Activated T-helper 1 cell treated with anti-CD3 and anti-CD28 coated beads, Interleukin-12 subunit alpha, Interleukin-12 subunit beta, Interleukin-2, Interleukin-4 antibody, amounts not matched to agents 30 ng/mL and 10 ng/mL and 1 ng/mL, durations not matched to agents 14 hours and 24 hours and 36 hours (primary cell): ENCODE data around the gene MARCKSL1. TPM values are rescaled to one million over a fixed set of nuclear protein-coding genes. Genes with fewer than 3 reads are reported as not detected.
"Not testable (repeated sequence)": the region's sequence is repeated elsewhere in the genome, so short reads cannot be mapped to it uniquely, and the experiment has no call there.

Experiments
- DNase-seq: peaks from one replicate; pipeline ENCODE4 v3.0.0; 2021; ENCODE audit warnings: low spot score
- H3K27ac Mint-ChIP-seq: one replicate; pipeline ENCODE4 v1.8.0; 2021; ENCODE audit warnings: mild to moderate bottlenecking, mixed read lengths
- H3K27me3 Mint-ChIP-seq: one replicate; pipeline ENCODE4 v1.8.0; 2022; ENCODE audit warnings: mild to moderate bottlenecking, moderate library complexity, mixed read lengths; ENCODE audit not compliant: insufficient read depth
- H3K36me3 Mint-ChIP-seq: one replicate; pipeline ENCODE4 v1.8.0; 2021; ENCODE audit warnings: low read depth, mixed read lengths
- H3K4me1 Mint-ChIP-seq: one replicate; pipeline ENCODE4 v1.8.0; 2021; ENCODE audit warnings: low read depth, mixed read lengths
- H3K4me3 Mint-ChIP-seq: one replicate; pipeline ENCODE4 v1.8.0; 2021; ENCODE audit warnings: mild to moderate bottlenecking, moderate library complexity, mixed read lengths
- H3K9me3 Mint-ChIP-seq: one replicate; pipeline ENCODE4 v1.8.0; 2021; ENCODE audit warnings: mixed read lengths
- intact Hi-C: fragments of 100-400 bp; cut with micrococcal nuclease; formaldehyde crosslinking; loops from one replicate; pipeline ENCODE4 v1.15.1; 2024
- total RNA-seq: library from RNA; stranded (reverse); gene quantifications from 2 replicates; pipeline ENCODE4 v1.2.3, GENCODE V29; 2022

MARCKSL1 gene
- total RNA-seq, 1 donor from 2014 or later = 31.6 TPM

- Mint-ChIP-seq H3K27ac (no peak overlapping the region), H3K36me3 (peaks cover 24% of the 10 kb centered on the region), H3K4me1 (peaks cover 17% of the 10 kb centered on the region), H3K9me3 (no peaks in the 10 kb centered on the region), H3K27me3 (peaks cover 6% of the 10 kb centered on the region), H3K4me3 (no peak overlapping the region)
- no peak for DNase-seq
- intact Hi-C loops = no loop called here
Observed at GRCh38 chr1:32361674-32362473, 25.8 kb upstream of the MARCKSL1 start.

- no peak overlapping the region for H3K27ac Mint-ChIP-seq
- no peak overlapping the region for H3K4me3 Mint-ChIP-seq
- peaks cover 6% of the 10 kb centered on the region for H3K27me3 Mint-ChIP-seq
- intact Hi-C loops = no loop called here
- H3K4me1 Mint-ChIP-seq = peaks cover 17% of the 10 kb centered on the region
- DNase-seq = no peak
- H3K9me3 Mint-ChIP-seq = no peaks in the 10 kb centered on the region
- peaks cover 24% of the 10 kb centered on the region for H3K36me3 Mint-ChIP-seq
Observed at GRCh38 chr1:32361308-32361673, 25.3 kb upstream of the MARCKSL1 start.

- intact Hi-C loops = no loop called here
- Mint-ChIP-seq H3K36me3 (peaks cover 17% of the 10 kb centered on the region), H3K9me3 (no peaks in the 10 kb centered on the region), H3K27ac (no peak overlapping the region), H3K27me3 (peaks cover 6% of the 10 kb centered on the region), H3K4me3 (no peak overlapping the region), H3K4me1 (peaks cover 23% of the 10 kb centered on the region)
- DNase-seq = no peak
Observed at GRCh38 chr1:32358435-32358834, 22.4 kb upstream of the MARCKSL1 start.

- DNase-seq = no peak
- H3K27me3 Mint-ChIP-seq = peaks cover 6% of the 10 kb centered on the region
- no peak overlapping the region for H3K4me3 Mint-ChIP-seq
- H3K9me3 Mint-ChIP-seq = no peaks in the 10 kb centered on the region
- intact Hi-C loops = no loop called here
- H3K27ac Mint-ChIP-seq = no peak overlapping the region
- peaks cover 28% of the 10 kb centered on the region for H3K4me1 Mint-ChIP-seq
- H3K36me3 Mint-ChIP-seq = peaks cover 11% of the 10 kb centered on the region
Observed at GRCh38 chr1:32357614-32358013, 21.6 kb upstream of the MARCKSL1 start.

GRCh38 chr1:32356478-32356877 is 20.4 kb upstream of the MARCKSL1 start:
- Mint-ChIP-seq H3K27ac (peak overlapping the region; percentile 14), H3K4me1 (peaks cover 23% of the 10 kb centered on the region), H3K36me3 (peaks cover 7% of the 10 kb centered on the region), H3K9me3 (no peaks in the 10 kb centered on the region), H3K27me3 (peaks cover 6% of the 10 kb centered on the region), H3K4me3 (no peak overlapping the region)
- intact Hi-C loops = no loop called here
- no peak for DNase-seq

- H3K9me3 Mint-ChIP-seq, intact Hi-C loops, DNase-seq, H3K27ac Mint-ChIP-seq, H3K27me3 Mint-ChIP-seq, H3K4me3 Mint-ChIP-seq, H3K36me3 Mint-ChIP-seq: not testable (repeated sequence)
- H3K4me1 Mint-ChIP-seq = peaks cover 23% of the 10 kb centered on the region
Observed at GRCh38 chr1:32355778-32356177, 19.7 kb upstream of the MARCKSL1 start.

GRCh38 chr1:32353886-32354570 is 18.0 kb upstream of the MARCKSL1 start:
- peak overlapping the region; percentile 16 for H3K4me3 Mint-ChIP-seq
- intact Hi-C loops = no loop called here
- H3K36me3 Mint-ChIP-seq = no peaks in the 10 kb centered on the region

GRCh38 chr1:32353431-32353830 is 17.4 kb upstream of the MARCKSL1 start:
- Mint-ChIP-seq H3K4me1 (peaks cover 29% of the 10 kb centered on the region), H3K9me3 (no peaks in the 10 kb centered on the region), H3K4me3 (peak overlapping the region; percentile 41), H3K27ac (no peak overlapping the region), H3K36me3 (no peaks in the 10 kb centered on the region), H3K27me3 (no peaks in the 10 kb centered on the region)
- no peak for DNase-seq
- intact Hi-C loops = no loop called here

More at GRCh38 chr1:32353886-32354570, 18.0 kb upstream of the MARCKSL1 start:
- Mint-ChIP-seq H3K4me1 (peaks cover 23% of the 10 kb centered on the region), H3K27ac (peak overlapping the region; percentile 30), H3K9me3 (no peaks in the 10 kb centered on the region), H3K27me3 (no peaks in the 10 kb centered on the region)
- no peak for DNase-seq

- no peak for DNase-seq
- H3K27ac Mint-ChIP-seq = no peak overlapping the region
- H3K9me3 Mint-ChIP-seq = no peaks in the 10 kb centered on the region
- H3K27me3 Mint-ChIP-seq = no peaks in the 10 kb centered on the region
- intact Hi-C loops = no loop called here
- H3K4me1 Mint-ChIP-seq = peaks cover 34% of the 10 kb centered on the region
- H3K4me3 Mint-ChIP-seq = peak overlapping the region; percentile 41
- H3K36me3 Mint-ChIP-seq = no peaks in the 10 kb centered on the region
Observed at GRCh38 chr1:32352831-32353383, 16.9 kb upstream of the MARCKSL1 start.

GRCh38 chr1:32352239-32352745 is 16.3 kb upstream of the MARCKSL1 start:
- Mint-ChIP-seq H3K36me3 (no peaks in the 10 kb centered on the region), H3K9me3 (no peaks in the 10 kb centered on the region), H3K27ac (peak overlapping the region; percentile 59), H3K27me3 (no peaks in the 10 kb centered on the region), H3K4me1 (peaks cover 35% of the 10 kb centered on the region), H3K4me3 (peak overlapping the region; percentile 38)
- intact Hi-C loops = no loop called here
- no peak for DNase-seq

- intact Hi-C loops = loop anchor here (1.0 kb wide), 6 partner anchors 9 to 279 kb away; partner anchors contain the start of genes BSDC1, HDAC1 and TMEM39B
- peak; percentile 89 for DNase-seq
- H3K4me1 Mint-ChIP-seq = peaks cover 35% of the 10 kb centered on the region
- H3K27me3 Mint-ChIP-seq = peaks cover 6% of the 10 kb centered on the region
- H3K9me3 Mint-ChIP-seq = no peaks in the 10 kb centered on the region
- no peaks in the 10 kb centered on the region for H3K36me3 Mint-ChIP-seq
- H3K4me3 Mint-ChIP-seq = peak overlapping the region; percentile 82
- peak overlapping the region; percentile 53 for H3K27ac Mint-ChIP-seq
Observed at GRCh38 chr1:32351399-32352238, 15.6 kb upstream of the MARCKSL1 start.

- intact Hi-C loops = loop anchor here (1.0 kb wide), 6 partner anchors 9 to 279 kb away; partner anchors contain the start of genes BSDC1, HDAC1 and TMEM39B
- H3K36me3 Mint-ChIP-seq = no peaks in the 10 kb centered on the region
- no peaks in the 10 kb centered on the region for H3K9me3 Mint-ChIP-seq
- H3K27me3 Mint-ChIP-seq = peaks cover 11% of the 10 kb centered on the region
- H3K4me3 Mint-ChIP-seq = peak overlapping the region; percentile 82
- DNase-seq = no peak
- peak overlapping the region; percentile 53 for H3K27ac Mint-ChIP-seq
- H3K4me1 Mint-ChIP-seq = peaks cover 35% of the 10 kb centered on the region
Observed at GRCh38 chr1:32350785-32351398, 14.9 kb upstream of the MARCKSL1 start.
